ENCODE results near the gene RHOD. TPM values are rescaled to one million over a fixed set of nuclear protein-coding genes. Genes with fewer than 3 reads are reported as not detected.

RHOD gene, protein sequence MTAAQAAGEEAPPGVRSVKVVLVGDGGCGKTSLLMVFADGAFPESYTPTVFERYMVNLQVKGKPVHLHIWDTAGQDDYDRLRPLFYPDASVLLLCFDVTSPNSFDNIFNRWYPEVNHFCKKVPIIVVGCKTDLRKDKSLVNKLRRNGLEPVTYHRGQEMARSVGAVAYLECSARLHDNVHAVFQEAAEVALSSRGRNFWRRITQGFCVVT
- 4.6 and 14.7 TPM in 2 replicates for total RNA-seq

DNA sequence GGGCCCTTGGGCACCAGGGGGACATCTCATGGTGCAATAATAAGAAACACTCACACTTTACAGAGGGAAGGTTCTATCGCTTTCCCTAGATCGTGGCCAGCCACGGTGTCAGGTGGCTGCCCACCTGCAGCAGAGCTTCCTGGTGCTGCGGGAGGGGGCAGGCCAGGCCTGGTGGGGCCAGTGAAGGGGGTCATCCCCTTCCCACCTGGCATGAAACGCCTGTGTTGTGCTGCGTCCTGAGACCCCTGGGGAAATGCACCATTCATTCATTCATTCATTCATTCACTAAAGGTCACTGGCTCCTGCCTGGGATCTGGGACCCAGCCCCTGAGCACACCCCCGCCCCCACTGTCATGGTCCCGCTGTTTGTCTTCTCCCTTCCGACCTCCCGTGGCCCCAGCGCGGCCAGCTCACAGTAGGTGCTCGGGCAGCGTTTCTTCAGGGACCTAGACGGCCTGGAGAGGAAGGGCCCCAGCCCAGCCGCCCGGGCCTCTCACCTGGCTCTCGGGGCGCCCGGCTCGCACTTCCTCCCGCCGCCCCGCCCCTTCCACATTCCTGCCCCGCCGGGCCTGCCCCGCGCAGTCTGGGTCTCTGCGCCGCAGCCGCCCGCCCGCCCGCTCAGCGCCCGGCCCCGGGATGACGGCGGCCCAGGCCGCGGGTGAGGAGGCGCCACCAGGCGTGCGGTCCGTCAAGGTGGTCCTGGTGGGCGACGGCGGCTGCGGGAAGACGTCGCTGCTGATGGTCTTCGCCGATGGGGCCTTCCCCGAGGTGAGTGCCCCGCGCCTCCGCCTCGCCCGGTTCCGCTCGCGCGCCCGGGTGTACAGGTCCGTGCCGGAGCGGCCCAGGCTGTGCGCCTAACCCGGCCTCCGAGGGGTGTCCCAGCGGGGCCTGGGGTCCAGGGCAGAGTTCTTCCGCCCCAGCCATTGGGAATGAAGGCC is at the start of gene RHOD:
TSS of gene RHOD (plus strand) at position 581 of the 938 bp plus-strand sequence. CDS start at position 637, 56 bp downstream.

DNA sequence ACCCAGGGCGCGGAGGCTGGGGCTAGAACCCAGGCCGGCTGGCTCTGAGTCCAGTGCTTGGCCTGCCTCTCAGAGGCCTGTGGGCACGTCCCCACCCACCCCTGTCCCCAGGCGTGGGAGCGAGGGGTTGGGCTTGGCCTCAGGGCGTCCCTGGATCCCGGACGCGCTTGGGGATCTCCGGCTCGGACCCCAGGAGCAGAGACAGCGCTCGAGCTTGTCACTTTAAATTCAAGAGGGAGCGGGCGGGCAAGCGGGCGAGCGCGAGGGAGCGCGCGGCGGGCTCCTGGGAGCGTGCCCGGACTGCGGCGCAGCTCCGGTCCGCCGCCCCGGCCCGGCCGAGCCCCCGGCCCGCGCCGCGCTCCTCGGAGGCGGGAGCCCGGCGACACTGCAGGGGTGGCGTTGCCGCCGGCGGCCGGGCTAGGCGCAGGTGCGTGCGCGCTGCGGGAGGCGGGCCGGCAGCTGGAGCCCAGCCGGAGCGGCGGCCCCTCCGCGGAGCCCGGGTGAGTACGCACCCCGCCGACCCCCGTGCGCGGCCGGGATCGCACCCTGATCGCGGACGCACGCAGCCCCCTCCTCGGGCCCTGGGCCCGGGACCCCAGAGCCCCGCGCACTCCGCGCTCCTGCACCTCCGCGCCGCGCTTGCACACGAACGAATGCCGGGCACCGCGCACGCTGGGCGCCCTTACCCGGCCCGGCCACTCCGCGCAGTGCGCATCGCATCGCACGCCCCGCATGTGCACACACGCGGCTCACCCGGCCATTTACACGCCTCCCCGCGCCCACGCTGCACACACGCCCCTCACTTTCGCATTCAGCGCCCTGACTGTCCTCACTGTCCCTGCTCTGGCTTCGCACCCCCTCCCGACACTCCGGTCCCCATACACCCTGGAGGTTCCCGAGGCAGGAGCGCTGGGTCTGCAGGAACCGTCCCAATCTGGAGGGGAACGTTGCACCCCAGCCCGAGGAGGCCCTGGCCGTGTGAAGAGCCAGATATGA is 33.4 kb upstream of the RHOD start, which contains the start of gene SYT12:
TSS of gene SYT12 (plus strand) at position 174 of the 996 bp plus-strand sequence. CDS start 7,011 bp downstream, outside the sequence.

DNA sequence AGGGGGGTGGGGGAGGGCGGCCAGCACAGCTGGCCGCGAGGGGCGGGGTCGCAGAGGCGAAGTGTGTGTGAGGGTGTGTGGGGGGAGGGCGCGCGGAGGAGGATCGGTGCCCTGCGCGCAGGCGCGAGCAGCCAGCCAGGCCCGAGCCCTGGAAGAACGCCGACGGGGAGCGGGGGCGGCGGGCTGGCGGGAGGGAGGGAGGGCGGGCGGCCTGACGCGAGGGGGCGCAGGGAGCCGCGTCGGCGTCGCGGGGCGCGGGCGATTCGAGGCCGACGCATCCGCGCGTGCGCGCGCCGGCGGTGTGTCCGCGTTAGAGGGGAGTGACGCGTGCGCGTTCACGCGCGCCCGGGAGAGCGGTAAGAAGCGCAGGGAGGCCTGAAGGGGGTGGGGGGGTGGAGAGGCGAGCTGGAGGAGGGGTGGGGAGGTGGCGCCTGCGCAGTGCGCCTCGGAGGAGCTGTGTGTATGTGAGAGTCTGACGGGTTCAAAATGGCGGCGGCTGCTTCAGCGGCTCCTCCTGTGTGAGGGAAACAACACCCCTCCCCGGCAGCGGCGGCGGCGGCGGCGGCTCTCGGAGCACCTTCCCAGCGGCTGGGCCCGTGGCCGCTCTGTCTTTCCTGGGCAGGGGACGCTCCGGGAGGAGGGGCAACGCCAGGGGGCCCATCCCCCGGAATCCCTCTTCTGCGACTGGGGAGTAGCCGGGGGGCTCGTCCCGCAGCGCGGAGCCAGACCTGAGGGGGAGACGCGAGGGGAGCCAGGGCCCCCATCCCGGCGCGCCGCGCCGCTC is 62.3 kb downstream of the RHOD start, which contains the start of gene KDM2A:
TSS of gene KDM2A (plus strand) at position 463 of the 784 bp plus-strand sequence. CDS start 2,054 bp downstream, outside the sequence.

Other genes starting within 250 kb of the RHOD start
- gene RCE1, start 213.4 kb upstream of the RHOD start, total RNA-seq: 14.9 and 17.2 TPM in 2 replicates
- gene LRFN4, start 199.8 kb upstream of the RHOD start, total RNA-seq: 23.6 TPM in 2 replicates
- 17.7 and 27.1 TPM in 2 replicates for gene PC, start 98.5 kb upstream of the RHOD start, total RNA-seq
- gene C11orf86, start 81.5 kb upstream of the RHOD start, total RNA-seq: not detected in 2 replicates
- gene SYT12, start 33.7 kb upstream of the RHOD start, total RNA-seq: under 0.01 and 0.12 TPM in 2 replicates
- gene KDM2A, start 62.4 kb downstream of the RHOD start, total RNA-seq: 40.0 and 49.5 TPM in 2 replicates
- gene GRK2, start 209.6 kb downstream of the RHOD start, total RNA-seq: 34.7 and 37.3 TPM in 2 replicates
- gene ANKRD13D, start 232.5 kb downstream of the RHOD start, total RNA-seq: 30.0 and 34.2 TPM in 2 replicates
- 14.3 and 15.6 TPM in 2 replicates for gene SSH3, start 246.7 kb downstream of the RHOD start, total RNA-seq

All from uterine smooth muscle cell (primary cell).